Measurements from ENCODE around the gene HNRNPA1. TPM values are rescaled to one million over a fixed set of nuclear protein-coding genes. Genes with fewer than 3 reads are reported as not detected.
A peak's percentile ranks its signal among the peaks of the same experiment; 100 is the strongest.
"Not testable (repeated sequence)": the region's sequence is repeated elsewhere in the genome, so short reads cannot be mapped to it uniquely, and the experiment has no call there.

The HNRNPA1 gene
- total RNA-seq, 1 experiment from 2014 or later = 609 TPM

- DNase-seq (ENCODE audit: low read depth) = no peak
Observed at GRCh38 chr12:54276368-54276767, 4.2 kb upstream of the HNRNPA1 start.

- DNase-seq (ENCODE audit: low read depth) = no peak
Observed at GRCh38 chr12:54277823-54278276, 2.7 kb upstream of the HNRNPA1 start.

DNA sequence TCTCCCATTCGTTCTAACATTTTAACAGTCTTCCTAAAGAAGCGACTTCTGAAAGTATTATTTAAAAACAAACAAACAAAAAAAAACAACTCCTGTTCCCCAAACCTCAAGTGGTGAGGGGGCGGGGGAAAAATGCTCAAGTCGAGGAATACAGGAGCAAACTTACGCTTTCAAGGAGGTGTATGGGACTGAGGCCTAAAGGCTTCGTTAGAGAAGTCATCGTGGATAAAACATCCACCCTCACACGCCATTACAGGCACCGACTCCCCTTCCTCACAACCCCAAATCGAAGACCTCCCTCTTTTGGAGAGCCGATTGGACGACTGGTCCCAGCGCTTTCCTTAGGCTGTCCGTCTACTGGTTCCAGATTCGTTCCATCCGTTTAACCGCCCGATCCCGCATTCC lies 1.3 kb upstream of the HNRNPA1 start:
- DNase-seq (ENCODE audit: low read depth) = no peak

DNA sequence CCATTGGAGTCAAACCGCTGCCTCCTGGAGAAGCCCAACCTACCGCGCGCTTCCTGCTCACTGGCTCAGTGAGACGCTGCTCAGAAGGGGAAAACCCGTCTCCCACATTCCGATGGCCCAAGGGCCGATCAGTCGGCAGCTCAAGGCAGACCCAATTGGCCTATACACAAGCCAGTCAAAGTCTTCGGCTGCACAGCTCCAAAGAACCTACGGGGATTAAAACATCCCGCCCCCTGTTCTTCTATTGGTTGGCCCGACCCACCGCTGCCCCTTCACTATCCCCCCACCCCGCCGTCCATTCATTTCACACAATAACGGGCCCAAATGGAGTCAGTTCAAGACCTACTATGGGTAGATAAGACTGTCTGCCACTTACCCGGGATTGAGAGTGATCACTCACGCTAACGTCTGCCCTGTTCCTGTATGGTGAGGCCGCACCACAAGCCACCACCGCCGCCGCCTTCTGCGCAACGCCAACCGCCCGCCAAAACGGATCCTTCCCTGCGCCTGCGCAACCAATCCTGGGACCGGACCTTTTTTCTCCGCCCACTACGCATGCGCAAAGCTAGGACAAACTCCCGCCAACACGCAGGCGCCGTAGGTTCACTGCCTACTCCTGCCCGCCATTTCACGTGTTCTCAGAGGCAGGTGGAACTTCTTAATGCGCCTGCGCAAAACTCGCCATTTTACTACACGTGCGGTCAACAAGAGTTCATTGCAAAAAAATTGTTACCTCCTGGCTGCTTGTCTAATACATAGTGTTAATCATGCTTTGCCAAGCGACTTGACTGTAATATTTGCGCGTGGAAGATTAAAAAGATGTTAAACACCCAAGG lies 676 bp upstream of the HNRNPA1 start, which contains the start of gene CBX5:
CBX5 (minus strand) TSS at position 491 of the 836 bp plus-strand sequence. CDS start 22,472 bp downstream, outside the sequence.
- peak; percentile 100 for DNase-seq (ENCODE audit: low read depth)

GRCh38 chr12:54281261-54281638 lies 724 bp downstream of the HNRNPA1 start:
- not testable (repeated sequence) for DNase-seq (ENCODE audit: low read depth)

DNA sequence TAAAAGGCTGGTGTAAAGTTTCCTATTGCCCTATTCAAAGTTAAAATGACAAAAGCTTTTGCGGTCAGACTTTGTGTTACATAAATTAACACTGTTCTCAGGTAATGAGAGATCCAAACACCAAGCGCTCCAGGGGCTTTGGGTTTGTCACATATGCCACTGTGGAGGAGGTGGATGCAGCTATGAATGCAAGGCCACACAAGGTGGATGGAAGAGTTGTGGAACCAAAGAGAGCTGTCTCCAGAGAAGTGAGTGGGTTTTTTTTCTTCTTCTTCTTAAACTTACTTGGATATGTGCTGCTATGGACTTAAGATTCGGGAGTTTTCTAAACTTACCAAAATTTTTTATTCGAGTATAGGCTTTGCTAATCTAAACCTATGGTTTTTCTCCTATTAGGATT lies 1.2 kb downstream of the HNRNPA1 start:
- DNase-seq (ENCODE audit: low read depth) = not testable (repeated sequence)

DNA sequence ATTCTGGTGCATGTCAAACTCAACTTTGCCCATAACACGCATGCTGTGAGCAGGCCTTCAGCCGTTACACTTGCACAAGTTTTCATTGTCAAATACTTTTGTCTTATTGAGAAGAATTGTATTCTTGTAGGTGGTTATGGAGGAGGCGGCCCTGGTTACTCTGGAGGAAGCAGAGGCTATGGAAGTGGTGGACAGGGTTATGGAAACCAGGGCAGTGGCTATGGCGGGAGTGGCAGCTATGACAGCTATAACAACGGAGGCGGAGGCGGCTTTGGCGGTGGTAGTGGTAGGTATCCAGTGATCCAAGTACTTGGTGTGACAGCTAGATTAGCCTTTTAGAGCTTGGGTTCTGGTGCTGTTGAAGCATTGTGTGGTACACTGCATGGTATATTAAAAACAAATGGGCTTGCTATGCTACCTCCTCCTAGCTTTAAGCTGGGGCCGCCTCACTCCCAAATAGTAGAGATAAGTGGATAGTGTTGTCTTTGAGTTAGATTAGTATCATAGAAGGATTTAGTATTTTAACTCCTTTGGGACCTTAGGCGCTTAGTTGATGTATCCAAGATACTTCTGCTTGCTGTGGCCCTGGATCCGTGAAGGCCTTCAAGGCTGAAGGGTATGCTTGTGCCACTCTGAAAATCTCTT lies 2.5 kb downstream of the HNRNPA1 start:
- DNase-seq (ENCODE audit: low read depth) = no peak

DNA sequence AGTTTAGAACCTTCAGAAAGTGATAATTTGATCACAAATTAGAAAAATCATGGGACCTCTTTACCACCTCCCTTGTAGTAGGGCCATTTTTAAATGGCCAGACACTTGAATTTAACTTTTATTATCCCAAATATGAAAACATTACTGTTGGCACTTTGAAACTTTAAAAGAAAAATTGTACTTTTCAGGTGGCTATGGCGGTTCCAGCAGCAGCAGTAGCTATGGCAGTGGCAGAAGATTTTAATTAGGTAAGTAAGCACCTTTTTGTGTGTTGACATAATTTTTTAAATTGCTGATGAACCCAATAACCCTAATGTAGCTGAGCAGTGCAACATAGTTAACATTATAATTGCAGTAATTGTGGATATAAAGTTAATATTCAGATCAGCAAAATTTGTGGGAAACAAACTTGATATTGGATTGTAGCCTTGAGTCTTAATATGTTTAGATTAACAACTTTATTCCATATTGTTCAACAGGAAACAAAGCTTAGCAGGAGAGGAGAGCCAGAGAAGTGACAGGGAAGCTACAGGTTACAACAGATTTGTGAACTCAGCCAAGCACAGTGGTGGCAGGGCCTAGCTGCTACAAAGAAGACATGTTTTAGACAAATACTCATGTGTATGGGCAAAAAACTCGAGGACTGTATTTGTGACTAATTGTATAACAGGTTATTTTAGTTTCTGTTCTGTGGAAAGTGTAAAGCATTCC lies 3.7 kb downstream of the HNRNPA1 start:
- DNase-seq (ENCODE audit: low read depth) = not testable (repeated sequence)

DNA sequence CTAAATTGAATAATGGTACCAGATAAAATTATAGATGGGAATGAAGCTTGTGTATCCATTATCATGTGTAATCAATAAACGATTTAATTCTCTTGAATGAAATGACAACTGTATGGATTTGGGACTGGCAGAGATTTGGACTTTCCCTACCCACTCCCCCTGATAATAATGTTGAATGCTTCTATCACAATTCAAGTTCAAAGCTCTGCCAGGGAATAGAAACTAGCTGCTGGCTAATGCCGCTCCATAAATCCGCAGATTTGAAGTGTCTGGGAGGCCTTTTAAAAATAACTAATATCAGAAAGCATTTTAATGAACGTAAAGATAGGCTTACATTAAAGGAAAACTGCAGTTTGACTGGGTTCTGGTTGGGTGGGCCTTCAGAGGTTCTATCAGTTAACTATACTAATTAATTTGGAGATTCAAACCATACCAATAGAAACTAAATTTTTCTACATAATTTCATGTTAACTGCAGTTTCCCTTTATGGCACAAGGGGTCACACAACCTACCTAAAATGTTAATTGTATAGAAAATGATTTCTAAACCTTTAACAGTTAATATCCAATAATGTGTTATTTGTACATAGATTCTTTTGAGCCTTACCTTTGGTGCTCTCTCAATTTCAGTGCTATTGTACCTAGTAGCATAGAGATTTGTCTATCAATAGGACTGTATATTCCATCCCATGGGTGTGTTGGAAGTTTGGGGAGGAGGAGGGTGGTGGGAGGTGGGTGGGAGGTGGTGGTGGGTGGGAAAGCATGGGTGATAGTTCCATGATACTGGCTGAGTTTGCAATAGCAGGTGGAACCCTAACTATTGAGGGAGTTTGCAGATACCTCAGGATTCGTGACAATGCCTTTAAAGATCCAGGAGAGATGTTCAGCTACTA lies 4.9 kb downstream of the HNRNPA1 start:
- no peak for DNase-seq (ENCODE audit: low read depth)

GRCh38 chr12:54286042-54287030 lies 5.8 kb downstream of the HNRNPA1 start:
- DNase-seq (ENCODE audit: low read depth) = no peak

DNA sequence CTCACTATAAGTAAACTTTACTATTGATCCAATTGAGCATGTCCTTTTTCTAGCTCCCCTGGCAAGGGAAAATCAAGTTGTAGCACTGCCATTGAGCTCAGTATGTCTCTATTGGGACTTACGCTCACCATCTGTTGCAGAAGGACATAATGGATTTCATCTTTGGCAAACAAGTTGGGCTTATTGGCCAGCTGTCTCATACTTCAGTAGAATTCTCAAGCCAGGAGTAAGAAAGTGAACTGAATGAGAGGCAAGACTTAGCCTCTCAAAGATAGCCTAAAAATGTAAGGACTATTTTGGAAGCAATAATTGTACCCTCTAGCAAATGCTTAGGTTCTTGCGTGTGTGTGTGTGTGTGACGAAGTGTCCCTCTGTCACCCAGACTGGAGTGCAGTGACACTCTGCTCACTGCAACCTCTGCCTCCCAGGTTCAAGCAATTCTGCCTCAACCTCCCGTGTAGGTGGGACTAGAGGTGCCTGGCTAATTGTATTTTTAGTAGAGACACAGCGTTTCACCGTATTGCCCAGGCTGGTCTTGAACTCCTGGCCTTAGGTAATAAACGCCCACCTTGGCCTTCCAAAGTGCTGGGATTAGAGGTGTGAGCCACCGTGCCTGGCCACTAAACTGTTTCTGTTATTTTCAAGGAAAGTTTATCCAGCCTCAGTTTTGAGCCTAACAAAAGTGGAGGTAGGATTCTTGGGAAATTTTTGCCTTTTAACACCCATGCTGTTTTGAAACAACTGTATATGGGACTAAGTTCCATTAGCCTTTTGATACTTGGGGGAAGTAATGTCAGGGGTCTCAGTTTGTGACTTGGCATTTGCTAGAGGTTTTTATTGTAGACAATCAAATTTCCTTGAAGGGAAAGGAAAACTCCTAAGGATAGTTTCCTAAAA lies 7.0 kb downstream of the HNRNPA1 start:
- no peak for DNase-seq (ENCODE audit: low read depth)

- DNase-seq (ENCODE audit: low read depth) = no peak
Observed at GRCh38 chr12:54292083-54292930, 11.8 kb downstream of the HNRNPA1 start.

- DNase-seq (ENCODE audit: low read depth) = no peak
Observed at GRCh38 chr12:54292931-54293241, 12.4 kb downstream of the HNRNPA1 start.

DNA sequence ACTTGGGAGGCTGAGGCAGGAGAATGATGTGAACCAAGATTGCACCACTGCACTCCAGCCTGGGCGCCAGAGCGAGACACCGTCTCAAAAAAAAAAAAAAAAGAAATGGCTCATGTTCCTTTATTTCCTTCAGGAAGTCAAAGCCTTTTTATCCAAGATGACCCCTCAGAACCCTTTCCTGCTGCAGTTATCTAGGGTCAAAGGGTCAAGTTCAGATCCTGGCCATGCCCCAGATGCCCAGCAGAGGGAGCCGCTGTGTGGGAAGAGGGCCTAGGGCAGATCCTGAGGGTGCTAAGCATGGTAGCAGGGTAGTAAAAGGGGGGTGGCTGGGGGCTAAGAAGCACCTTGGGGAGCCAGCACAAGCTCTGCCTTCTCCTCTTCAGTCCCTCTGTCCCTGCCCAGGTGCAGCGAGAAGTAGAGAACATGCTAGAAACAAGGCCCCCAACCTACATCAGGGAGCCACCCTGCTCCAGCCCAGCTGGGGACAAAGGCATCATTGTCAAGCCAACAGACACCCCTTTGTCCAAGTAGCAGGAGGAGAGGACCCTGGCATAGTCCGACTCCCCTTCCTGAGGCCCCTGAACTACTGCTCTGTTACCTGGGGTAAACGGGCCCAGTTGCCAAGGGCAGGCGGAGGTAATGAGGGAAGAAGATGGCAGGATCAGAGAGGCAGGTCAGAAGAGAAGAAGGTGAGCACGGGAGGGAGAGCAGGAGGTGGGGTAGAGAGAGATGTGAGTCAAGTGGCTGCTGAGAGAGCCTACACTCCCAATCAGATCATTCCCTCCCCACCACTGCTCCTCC lies 13.8 kb downstream of the HNRNPA1 start:
- peak; percentile 49 for DNase-seq (ENCODE audit: low read depth)

- DNase-seq (ENCODE audit: low read depth) = no peak
Observed at GRCh38 chr12:54294953-54295566, 14.5 kb downstream of the HNRNPA1 start.

- no peak for DNase-seq (ENCODE audit: low read depth)
Observed at GRCh38 chr12:54296393-54297099, 16.0 kb downstream of the HNRNPA1 start.

All from Daoy (cell line).